Kidney (tissue), 14 donors: Measurements from ENCODE around the gene HPS4. TPM values are rescaled to one million over a fixed set of nuclear protein-coding genes. Genes with fewer than 3 reads are reported as not detected.
"Not testable (repeated sequence)": the region's sequence is repeated elsewhere in the genome, so short reads cannot be mapped to it uniquely, and the experiment has no call there.

Experiments
- DNase-seq, 5 donors: peaks; one replicate each; pipeline ENCODE4 v3.0.0-alpha.2; 2013 to 2020
- FAIRE-seq: peaks from 2 replicates; lab custom pipeline; 2012; peaks lifted over from hg19 to GRCh38; lab: Jason Lieb, UNC
- H3K27ac ChIP-seq, 2 donors: one replicate each; pipeline ENCODE4 v1.7.0; 2013; ENCODE audit warnings: low read depth in 2 of 2, low read length in 2 of 2, inconsistent platforms in 1 of 2
- H3K27me3 ChIP-seq: one replicate; pipeline ENCODE4 v1.7.1; 2013; ENCODE audit warnings: low read length, inconsistent platforms; ENCODE audit not compliant: control insufficient read depth, insufficient read depth
- H3K36me3 ChIP-seq, 3 donors: one replicate each; pipeline versions ENCODE4 v1.7.0 to v1.7.1; 2013; ENCODE audit warnings: low read length in 3 of 3, control low read depth in 1 of 3, inconsistent platforms in 1 of 3; ENCODE audit not compliant: insufficient read depth in 3 of 3, control insufficient read depth in 2 of 3
- H3K4me1 ChIP-seq, 3 donors: one replicate each; pipeline versions ENCODE4 v1.7.0 to v1.7.1; 2013; ENCODE audit warnings: low read length in 3 of 3, inconsistent platforms in 1 of 3, low read depth in 1 of 3; ENCODE audit not compliant: control insufficient read depth in 2 of 3, insufficient read depth in 2 of 3
- H3K4me3 ChIP-seq, 3 donors: one replicate each; pipeline versions ENCODE4 v1.7.0 to v1.8.1; 2013; ENCODE audit warnings: low read length in 3 of 3, control low read depth in 1 of 3, inconsistent platforms in 1 of 3
- H3K9ac ChIP-seq, 3 donors: one replicate each; pipeline versions ENCODE4 v1.7.0 to v1.7.1; 2013; ENCODE audit warnings: low read length in 3 of 3, control low read depth in 1 of 3, inconsistent platforms in 1 of 3
- H3K9me3 ChIP-seq, 3 donors: one replicate each; pipeline versions ENCODE4 v1.7.0 to v1.7.1; 2013; ENCODE audit warnings: low read length in 3 of 3, control low read depth in 1 of 3, inconsistent platforms in 1 of 3; ENCODE audit not compliant: control insufficient read depth in 2 of 3, insufficient read depth in 1 of 3
- intact Hi-C: fragments of 100-400 bp; cut with DNase I; formaldehyde crosslinking; loops from one replicate; pipeline ENCODE4 v1.11.1; 2022
- polyA plus RNA-seq: library from polyadenylated mRNA; stranded (reverse); fragments of 350-450 nt; fragmentation: Illumina TruSeq; extraction: RNeasy Lipid Tissue Mini Kit (QIAGEN cat#74804); gene quantifications from one replicate; pipeline ENCODE4 v1.2.3, GENCODE V29; 2014; ENCODE audit warnings: low read depth, low replicate concordance; ENCODE audit not compliant: insufficient read depth
- total RNA-seq: library from RNA; stranded (reverse); fragmentation: NEBNext Ultra II Directional; extraction: Animal tissue kit (Norgen Biotek cat#: 25700); gene quantifications from one replicate; pipeline ENCODE4 v1.2.1, GENCODE V29; 2021
- TF ChIP-seq, protein P1 (sequence below): IDR thresholded peaks from 3 replicates; pipeline ENCODE4 v1.5.1; 2012; ENCODE audit warnings: mild to moderate bottlenecking, moderate library complexity, borderline replicate concordance; ENCODE audit not compliant: insufficient read depth; ENCODE audit errors: extremely low read depth
- donor health status: control.
- donor health status: control.
- donor health status: control.
- donor health status: control.
- donor health status: control.
- donor health status: DM: yes; HTN: yes; CAD: no.
- donor health status: Normal renal cell carcinoma (clear cell type).

HPS4 gene
- total and polyA plus RNA-seq, 2 donors from 2014 or later = 11.9 to 35.5 TPM

GRCh38 chr22:26442086-26442756 lies 41.4 kb downstream of the HPS4 start:
- Histone ChIP-seq H3K9ac (no peak overlapping the region), H3K27ac (no peak overlapping the region), H3K4me3 (no peak overlapping the region), H3K4me1 (no peaks in the 10 kb centered on the region), H3K27me3 (no peaks in the 10 kb centered on the region), H3K9me3 (no peaks in the 10 kb centered on the region), H3K36me3 (no peaks in the 10 kb centered on the region)
- DNase-seq (no peak), FAIRE-seq (no peak)
- TF ChIP-seq, protein P1, sequence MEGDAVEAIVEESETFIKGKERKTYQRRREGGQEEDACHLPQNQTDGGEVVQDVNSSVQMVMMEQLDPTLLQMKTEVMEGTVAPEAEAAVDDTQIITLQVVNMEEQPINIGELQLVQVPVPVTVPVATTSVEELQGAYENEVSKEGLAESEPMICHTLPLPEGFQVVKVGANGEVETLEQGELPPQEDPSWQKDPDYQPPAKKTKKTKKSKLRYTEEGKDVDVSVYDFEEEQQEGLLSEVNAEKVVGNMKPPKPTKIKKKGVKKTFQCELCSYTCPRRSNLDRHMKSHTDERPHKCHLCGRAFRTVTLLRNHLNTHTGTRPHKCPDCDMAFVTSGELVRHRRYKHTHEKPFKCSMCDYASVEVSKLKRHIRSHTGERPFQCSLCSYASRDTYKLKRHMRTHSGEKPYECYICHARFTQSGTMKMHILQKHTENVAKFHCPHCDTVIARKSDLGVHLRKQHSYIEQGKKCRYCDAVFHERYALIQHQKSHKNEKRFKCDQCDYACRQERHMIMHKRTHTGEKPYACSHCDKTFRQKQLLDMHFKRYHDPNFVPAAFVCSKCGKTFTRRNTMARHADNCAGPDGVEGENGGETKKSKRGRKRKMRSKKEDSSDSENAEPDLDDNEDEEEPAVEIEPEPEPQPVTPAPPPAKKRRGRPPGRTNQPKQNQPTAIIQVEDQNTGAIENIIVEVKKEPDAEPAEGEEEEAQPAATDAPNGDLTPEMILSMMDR = no peak
- intact Hi-C loops = no loop called here

- H3K27ac ChIP-seq = no peak overlapping the region
- DNase-seq = peak in 1 of 5 donors; percentile 15
- H3K36me3 ChIP-seq = no peaks in the 10 kb centered on the region
- H3K4me1 ChIP-seq = no peaks in the 10 kb centered on the region
- H3K9me3 ChIP-seq = no peaks in the 10 kb centered on the region
- intact Hi-C loops = no loop called here
- TF ChIP-seq, protein P1 = no peak
- H3K27me3 ChIP-seq = no peaks in the 10 kb centered on the region
- no peak for FAIRE-seq
- H3K9ac ChIP-seq = no peak overlapping the region
- no peak overlapping the region for H3K4me3 ChIP-seq
Measured at GRCh38 chr22:26439559-26439958, 44.0 kb downstream of the HPS4 start.

DNA sequence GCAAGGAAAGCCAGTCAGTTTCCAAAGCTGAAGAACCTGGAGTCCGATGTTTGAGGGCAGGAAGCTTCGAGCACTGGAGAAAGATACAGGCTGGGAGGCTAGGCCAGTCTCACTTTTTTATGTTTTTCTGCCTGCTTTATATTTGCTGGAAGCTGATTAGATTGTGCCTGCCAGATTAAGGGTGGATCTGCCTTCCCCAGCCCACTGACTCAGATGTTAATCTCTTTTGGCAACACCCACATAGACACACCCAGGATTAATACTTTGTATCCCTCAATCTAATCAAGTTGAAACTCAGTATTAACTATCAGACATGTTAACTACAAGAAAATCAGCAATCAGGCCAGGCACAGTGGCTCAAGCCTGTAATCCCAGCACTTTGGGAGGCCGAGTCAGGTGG lies 44.8 kb downstream of the HPS4 start:
- H3K27ac ChIP-seq, FAIRE-seq, H3K4me3 ChIP-seq, DNase-seq, H3K27me3 ChIP-seq, intact Hi-C loops, H3K9ac ChIP-seq, H3K9me3 ChIP-seq, H3K4me1 ChIP-seq, H3K36me3 ChIP-seq: not testable (repeated sequence)

- FAIRE-seq = no peak
- no peaks in the 10 kb centered on the region for H3K27me3 ChIP-seq
- H3K27ac ChIP-seq = no peak overlapping the region
- peak in 1 of 5 donors; percentile 47 for DNase-seq
- TF ChIP-seq, protein P1 = no peak
- no peak overlapping the region for H3K9ac ChIP-seq
- no peaks in the 10 kb centered on the region for H3K4me1 ChIP-seq
- no peak overlapping the region for H3K4me3 ChIP-seq
- no peaks in the 10 kb centered on the region for H3K36me3 ChIP-seq
- intact Hi-C loops = no loop called here
- H3K9me3 ChIP-seq = no peaks in the 10 kb centered on the region
Measured at GRCh38 chr22:26437694-26438392, 45.7 kb downstream of the HPS4 start.
